ENCODE data around the gene CARS1. TPM values are rescaled to one million over a fixed set of nuclear protein-coding genes. Genes with fewer than 3 reads are reported as not detected.

Gene CARS1
- total and polyA plus RNA-seq, 9 of the 15 experiments (the other 6 are each of a cell fraction or from before 2014, with no cell fraction given), result 14.4 to 106 (median 73.6) TPM

GRCh38 chr11:3055891-3056290, 1.3 kb downstream of the CARS1 start:
- peaks cover 68% of the 10 kb centered on the region for H3K79me2 ChIP-seq (ENCODE audit: control insufficient read depth, insufficient read depth, low read length)
- H3K36me3 ChIP-seq (ENCODE audit: control insufficient read depth, insufficient read depth, low read length), result peaks cover 31% of the 10 kb centered on the region; the same call in 2 of the 3 replicates
- peaks cover 45 to 57% of the 10 kb centered on the region in 2 experiments for H3K4me1 ChIP-seq (replicated peaks in 1 of 2; ENCODE audit: control insufficient read depth in 2 of 2, insufficient read depth in 2 of 2, low read length in 2 of 2)
- H3K4me2 ChIP-seq (ENCODE audit: insufficient read depth, low read length), result peak overlapping the region; percentile 88
- in situ Hi-C loops (cut with MboI) (no loop called here), intact Hi-C loops (cut with micrococcal nuclease) (no loop called here)
- peak overlapping the region; percentile 100 for H3K4me3 ChIP-seq
- H2AFZ ChIP-seq (ENCODE audit: low read depth, low read length), result no peak overlapping the region
- no peaks in the 10 kb centered on the region for H3K27me3 ChIP-seq (ENCODE audit: control insufficient read depth in 2 of 2, insufficient read depth in 2 of 2, low read length in 2 of 2)
- peaks cover 22% of the 10 kb centered on the region for H3K9me1 ChIP-seq (ENCODE audit: control insufficient read depth, insufficient read depth, low read length)
- ChIA-PET CTCF (ENCODE audit: low intra/inter-chr PET ratio) (no interaction called here), POLR2A (interaction anchor here (2.0 kb wide), 1 partner anchor 13 kb away, joined by 6 read pairs; no protein-coding TSS in a partner anchor)
- H3K27ac ChIP-seq (ENCODE audit: extremely low read depth, low read depth, low read length), result peak overlapping the region; percentile 94; the same call in 1 of the 3 replicates
- 63% methylated on average over 8 of the region's 8 CpGs for WGBS (ENCODE audit: insufficient coverage, low coverage, missing lambda C conversion rate)
- BruUV-seq (replicated peaks), result no TSS peak
- H3K9ac ChIP-seq (ENCODE audit: insufficient read depth in 1 of 2, low read depth in 2 of 2, low read length in 2 of 2), result peak overlapping the region; percentile 86 to 98
- peaks cover 44% of the 10 kb centered on the region for H4K20me1 ChIP-seq (replicated peaks; ENCODE audit: control insufficient read depth, insufficient read depth, low read length)
- FAIRE-seq, result no peak
- peak in 1 of 4 experiments; percentile 1 for DNase-seq (ENCODE audit: extremely low read depth in 1 of 4, low spot score in 3 of 4)
- H3K9me3 ChIP-seq (replicated peaks; ENCODE audit: control insufficient read depth, insufficient read depth, low read depth, low read length), result no peaks in the 10 kb centered on the region
- ATAC-seq, result no peak
- TF ChIP-seq, protein P1, sequence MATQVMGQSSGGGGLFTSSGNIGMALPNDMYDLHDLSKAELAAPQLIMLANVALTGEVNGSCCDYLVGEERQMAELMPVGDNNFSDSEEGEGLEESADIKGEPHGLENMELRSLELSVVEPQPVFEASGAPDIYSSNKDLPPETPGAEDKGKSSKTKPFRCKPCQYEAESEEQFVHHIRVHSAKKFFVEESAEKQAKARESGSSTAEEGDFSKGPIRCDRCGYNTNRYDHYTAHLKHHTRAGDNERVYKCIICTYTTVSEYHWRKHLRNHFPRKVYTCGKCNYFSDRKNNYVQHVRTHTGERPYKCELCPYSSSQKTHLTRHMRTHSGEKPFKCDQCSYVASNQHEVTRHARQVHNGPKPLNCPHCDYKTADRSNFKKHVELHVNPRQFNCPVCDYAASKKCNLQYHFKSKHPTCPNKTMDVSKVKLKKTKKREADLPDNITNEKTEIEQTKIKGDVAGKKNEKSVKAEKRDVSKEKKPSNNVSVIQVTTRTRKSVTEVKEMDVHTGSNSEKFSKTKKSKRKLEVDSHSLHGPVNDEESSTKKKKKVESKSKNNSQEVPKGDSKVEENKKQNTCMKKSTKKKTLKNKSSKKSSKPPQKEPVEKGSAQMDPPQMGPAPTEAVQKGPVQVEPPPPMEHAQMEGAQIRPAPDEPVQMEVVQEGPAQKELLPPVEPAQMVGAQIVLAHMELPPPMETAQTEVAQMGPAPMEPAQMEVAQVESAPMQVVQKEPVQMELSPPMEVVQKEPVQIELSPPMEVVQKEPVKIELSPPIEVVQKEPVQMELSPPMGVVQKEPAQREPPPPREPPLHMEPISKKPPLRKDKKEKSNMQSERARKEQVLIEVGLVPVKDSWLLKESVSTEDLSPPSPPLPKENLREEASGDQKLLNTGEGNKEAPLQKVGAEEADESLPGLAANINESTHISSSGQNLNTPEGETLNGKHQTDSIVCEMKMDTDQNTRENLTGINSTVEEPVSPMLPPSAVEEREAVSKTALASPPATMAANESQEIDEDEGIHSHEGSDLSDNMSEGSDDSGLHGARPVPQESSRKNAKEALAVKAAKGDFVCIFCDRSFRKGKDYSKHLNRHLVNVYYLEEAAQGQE (IDR thresholded peaks at IDR 0.05; ENCODE audit: borderline replicate concordance), result no peak
- TF ChIP-seq, protein P1 (CRISPR knock-in tag; IDR thresholded peaks at IDR 0.05; ENCODE audit: low read depth), result no peak
- TF ChIP-seq CTBP1 (IDR thresholded peaks at IDR 0.05; ENCODE audit: borderline replicate concordance) (no peak), PKNOX1 (IDR thresholded peaks at IDR 0.05) (no peak), BRD4 (IDR thresholded peaks at IDR 0.05) (no peak)
